GM19455 (cell line): ENCODE measurements around the gene MCF2L.

Source experiments
- ATAC-seq: cut with Tn5 transposase; IDR thresholded peaks from one replicate; pipeline ENCODE4 v1.9.1; 2021; ENCODE audit not compliant: unreplicated experiment

The MCF2L gene

DNA sequence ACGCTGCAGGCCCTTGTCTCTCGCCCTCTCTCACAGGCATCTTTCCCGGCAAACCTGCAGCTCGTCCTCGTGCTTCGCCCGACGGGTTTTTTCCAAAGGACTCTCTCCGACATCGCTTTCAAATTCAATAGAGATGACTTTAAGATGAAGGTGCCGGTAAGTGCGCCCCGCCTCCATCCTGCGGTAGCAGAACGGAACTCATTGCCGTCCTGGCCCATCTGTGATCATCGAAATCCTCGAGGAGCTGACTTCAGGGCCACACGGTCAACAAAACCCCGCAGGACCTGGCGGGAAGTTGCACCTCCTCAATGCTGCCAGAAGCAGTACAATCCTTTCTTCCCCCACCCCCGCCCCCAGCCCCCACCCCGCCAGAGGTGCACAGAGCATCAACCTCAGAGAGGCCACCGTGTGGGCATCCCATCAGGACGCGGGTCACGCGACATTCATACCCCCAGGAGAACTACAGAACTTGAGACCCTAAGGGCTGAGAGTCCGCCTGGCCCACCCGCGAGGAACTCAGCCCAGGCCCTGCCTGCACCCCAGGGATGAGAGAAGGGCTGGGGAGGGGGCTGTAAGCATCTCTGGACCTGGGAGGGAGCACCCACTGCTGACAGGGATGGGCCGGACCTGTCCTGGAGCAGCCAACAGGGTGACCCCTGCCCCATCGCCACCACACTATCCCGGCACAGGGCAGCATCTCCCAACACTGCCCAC lies 91.7 kb downstream of the MCF2L start:
- ATAC-seq: no peak

DNA sequence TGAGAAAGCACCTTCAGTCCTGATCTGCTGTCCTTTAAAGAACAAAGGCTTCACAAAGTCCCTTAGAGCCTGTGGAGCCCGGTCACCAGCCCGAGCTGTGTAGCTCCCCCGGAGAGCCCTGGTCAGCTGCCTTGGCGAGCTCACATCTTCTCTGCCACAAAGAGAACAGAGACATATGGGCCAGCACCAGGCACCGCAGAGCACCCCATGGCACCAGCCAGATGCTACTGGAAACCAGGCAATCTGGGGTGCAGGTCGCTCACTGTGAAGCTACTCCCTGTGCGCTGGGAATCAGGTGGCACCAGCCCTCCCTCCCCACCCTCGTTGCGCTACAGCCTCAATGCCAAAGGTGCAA lies 92.2 kb downstream of the MCF2L start:
- ATAC-seq: no peak

GRCh38 chr13:113061796-113062425 lies 92.9 kb downstream of the MCF2L start:
- no peak for ATAC-seq

- ATAC-seq: no peak
These were observed 93.7 kb downstream of the MCF2L start for GRCh38 chr13:113062691-113063090.

DNA sequence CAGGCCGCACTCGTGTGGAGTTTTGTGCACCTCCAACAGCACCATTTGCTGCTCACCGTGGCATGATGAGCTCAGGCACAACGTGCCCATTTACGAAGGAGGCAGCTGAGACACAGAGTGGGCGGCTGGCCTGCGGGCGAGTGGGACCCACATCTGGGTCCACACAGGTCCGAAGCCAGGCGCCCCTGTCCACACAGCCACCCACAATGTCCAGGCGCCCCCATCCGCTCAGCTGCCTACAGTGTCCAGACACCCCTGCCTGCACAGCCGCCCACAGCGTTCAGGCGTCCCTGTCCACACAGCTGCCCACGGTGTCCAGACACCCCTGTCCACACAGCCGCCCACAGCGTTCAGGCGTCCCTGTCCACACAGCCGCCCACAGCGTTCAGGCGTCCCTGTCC lies 94.1 kb downstream of the MCF2L start:
- ATAC-seq: no peak

DNA sequence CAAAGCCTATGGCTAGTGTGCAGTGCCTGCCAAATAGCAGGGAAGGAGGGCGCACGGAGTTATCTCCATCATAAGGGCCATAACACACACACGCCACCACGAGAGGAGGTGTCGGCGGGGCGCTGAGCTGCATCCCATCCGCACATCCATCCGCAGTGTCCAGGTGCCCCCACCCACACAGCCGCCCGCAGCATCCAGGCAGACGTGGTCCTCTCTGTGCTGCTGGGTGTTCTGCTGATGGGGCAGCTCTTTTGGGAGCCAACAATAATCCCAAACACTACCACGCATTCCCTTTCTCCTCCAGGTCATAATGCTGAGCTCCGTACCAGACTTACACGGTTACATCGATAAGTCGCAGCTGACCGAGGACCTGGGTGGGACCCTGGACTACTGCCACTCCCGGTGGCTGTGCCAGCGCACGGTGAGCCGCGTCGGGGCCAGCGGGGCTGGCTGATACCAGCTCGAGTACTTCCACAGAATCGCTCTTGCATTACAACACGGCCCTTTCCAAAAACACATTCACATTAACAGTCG lies 95.1 kb downstream of the MCF2L start:
- no peak for ATAC-seq

DNA sequence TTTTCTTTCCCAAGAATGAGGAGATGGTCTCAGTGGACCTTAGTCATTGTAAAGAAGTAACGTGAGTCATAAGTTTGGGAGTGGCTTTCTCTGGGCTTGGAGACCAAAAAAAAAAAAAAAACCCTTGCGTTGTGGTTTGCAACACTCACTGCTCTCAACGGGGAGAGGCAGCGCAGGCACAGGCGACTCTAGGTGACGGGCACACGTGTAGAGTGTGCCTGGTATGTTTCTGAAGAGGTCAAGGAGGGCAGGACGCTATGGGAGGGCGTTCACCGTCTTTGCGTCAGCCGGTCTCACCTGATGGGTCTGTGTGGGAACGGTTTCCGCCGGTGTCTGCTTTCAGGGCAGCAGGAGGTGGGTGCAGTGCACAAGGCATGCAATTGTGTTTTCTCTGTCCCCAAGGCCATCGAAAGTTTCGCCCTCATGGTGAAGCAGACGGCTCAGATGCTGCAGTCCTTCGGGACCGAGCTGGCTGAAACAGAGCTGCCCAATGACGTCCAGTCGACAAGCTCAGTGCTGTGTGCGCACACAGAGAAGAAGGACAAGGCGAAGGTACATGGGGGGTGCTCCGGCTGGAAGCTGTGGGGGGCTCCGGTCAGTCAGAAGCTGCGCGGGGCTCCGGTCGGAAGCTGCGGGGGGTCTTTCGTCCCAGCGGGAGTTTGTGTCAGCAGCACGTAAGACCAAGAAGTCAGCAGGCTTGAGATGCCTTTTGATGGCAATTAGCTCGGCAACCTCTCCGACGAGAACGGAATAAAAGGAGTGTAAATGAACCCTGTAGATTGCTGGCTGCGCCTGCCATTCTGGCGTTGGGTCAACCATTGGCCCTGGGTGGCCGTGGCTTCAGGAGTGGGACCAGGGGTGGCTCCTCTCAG lies 95.8 kb downstream of the MCF2L start:
- no peak for ATAC-seq

GRCh38 chr13:113065406-113066141 lies 96.6 kb downstream of the MCF2L start:
- no peak for ATAC-seq

GRCh38 chr13:113066142-113066455 lies 97.1 kb downstream of the MCF2L start:
- ATAC-seq: no peak

GRCh38 chr13:113066746-113067145 lies 97.7 kb downstream of the MCF2L start:
- no peak for ATAC-seq

DNA sequence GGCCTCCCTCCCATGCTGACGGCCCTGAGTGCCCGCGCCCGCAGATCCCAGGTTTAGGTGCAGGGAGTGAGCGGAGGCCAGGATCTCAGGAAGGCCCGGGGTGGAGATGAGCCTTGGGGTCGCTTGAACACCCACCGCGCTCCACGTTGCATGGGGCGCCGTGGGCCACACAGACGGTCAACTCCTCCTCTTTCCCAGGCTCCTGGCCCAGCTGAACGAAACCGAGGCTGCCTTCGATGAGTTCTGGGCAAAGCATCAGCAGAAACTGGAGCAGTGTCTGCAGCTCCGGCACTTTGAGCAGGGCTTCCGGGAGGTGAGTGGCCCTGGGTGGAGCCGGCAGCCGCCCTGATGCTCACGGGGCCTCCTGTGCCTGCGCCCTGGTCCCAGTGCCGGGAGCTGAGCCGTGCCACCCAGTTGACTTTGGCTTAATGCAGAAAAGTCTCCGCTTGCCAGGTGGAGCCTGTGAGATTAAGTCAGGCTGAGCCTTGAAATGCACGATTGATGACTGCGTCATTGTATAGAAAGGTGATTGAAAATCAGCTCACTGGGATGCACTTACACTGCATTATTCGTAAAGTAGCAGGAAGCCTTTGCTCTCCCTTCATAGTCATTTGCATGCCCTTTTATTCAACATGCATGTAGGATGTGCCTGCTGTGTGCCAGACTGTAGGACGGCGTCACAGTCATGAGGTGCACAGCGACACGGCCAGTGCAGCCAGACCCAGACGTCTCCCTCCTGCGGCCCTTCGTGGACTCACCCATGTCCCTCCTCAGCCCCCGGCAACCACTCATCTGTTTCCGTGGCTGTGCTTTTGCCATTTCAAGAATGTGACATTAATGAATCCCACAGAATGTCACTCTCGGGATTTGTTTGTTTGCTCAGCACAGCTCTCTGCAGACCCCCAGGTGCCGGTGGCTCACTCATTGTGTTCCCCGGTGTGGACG lies 101.1 kb downstream of the MCF2L start:
- no peak for ATAC-seq

DNA sequence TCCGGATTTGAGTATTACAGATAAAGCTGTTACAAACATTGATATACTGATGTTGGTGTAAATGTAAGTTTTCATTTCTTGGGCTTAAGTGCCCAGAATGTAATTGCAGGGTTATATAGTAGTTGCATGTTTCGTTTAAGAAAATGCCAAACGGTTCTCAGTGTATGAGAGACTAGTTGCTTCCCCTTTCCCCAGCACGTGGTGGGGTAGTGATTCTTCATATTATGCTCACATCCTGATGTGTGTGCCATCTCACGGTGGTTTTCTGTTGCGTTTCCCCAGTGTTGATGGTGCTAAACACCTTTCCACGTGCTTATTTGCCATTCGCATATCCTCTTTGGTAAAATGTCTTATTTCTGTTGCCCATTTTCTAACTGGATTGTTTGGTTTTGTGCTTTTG lies 101.8 kb downstream of the MCF2L start:
- no peak for ATAC-seq

- no peak for ATAC-seq
These were observed 103.4 kb downstream of the MCF2L start for GRCh38 chr13:113072376-113072775.

GRCh38 chr13:113073942-113074341 lies 104.9 kb downstream of the MCF2L start:
- ATAC-seq: no peak

DNA sequence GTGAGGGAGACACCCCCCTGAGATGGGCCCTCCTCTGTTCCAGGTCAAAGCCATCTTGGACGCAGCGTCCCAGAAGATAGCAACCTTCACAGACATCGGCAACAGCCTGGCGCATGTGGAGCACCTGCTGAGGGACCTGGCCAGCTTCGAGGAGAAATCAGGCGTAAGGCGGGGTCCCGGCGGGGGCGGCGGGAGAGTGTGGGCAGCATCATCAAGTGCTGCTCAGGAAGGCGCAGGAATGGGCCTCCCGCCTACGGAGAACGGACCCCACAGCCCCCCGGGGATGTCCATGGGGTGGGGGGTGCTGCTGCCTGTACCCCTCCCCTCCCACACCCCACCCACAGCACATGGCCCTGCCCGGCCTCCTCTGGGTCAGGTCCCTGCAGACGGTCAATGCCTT lies 105.4 kb downstream of the MCF2L start:
- ATAC-seq: no peak

DNA sequence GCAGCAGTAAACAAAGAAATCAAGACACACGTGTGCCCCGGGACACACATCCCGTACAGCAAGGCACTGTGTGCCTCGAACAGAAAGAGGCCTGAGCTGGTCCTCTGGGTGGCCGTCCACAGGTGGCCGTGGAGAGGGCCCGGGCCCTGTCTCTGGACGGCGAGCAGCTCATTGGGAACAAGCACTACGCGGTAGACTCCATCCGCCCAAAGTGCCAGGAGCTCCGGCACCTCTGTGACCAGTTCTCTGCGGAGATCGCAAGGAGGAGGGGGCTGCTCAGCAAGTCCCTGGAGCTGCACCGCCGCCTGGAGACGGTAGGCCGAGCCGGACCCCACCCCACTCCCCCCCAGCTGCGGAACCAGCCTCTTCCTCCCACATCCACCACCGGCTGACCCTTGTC lies 105.9 kb downstream of the MCF2L start:
- no peak for ATAC-seq

DNA sequence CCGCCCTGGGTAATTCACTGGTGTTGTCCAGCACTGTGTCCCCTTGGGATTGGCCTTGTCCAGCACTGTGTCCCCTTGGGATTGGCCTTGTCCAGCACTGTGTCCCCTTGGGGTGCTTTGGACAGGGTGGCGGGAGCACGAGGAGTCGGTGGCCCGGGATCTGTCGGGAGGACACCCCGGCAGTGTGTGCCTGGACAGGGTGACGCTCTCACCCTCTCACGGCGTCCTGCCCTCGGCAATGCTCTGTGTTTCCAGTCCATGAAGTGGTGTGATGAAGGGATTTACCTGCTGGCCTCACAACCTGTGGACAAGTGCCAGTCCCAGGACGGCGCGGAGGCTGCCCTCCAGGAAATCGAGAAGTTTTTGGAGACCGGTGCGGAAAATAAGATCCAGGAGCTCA lies 106.7 kb downstream of the MCF2L start:
- no peak for ATAC-seq

GRCh38 chr13:113076681-113077401 lies 107.8 kb downstream of the MCF2L start:
- ATAC-seq: no peak

DNA sequence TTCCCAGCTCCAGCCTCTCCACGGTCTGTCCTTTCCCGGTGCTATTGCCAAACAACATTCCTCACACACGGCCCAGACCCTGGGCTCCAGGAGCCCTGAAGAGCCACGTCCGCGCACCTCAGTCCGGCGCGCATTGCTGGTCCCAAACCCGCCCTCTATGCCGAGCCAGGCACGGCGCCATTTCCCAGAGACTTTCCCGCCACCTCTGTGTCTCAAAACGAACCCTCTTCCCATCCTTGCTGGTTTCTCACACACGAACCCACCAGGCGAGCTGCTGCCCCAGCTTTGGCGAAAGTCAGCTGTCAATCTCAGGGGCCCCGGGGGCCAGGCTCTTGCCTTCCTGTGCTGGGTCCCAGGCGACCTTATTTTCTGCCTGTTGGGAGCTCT lies 108.5 kb downstream of the MCF2L start:
- ATAC-seq: no peak
